H1 (cell line): Measurements from ENCODE around the gene TSN.

Experiments
- JUN ChIP-seq: IDR thresholded peaks from 2 replicates; pipeline ENCODE4 v1.6.1; 2011; ENCODE audit warnings: low read depth, mild to moderate bottlenecking, improper control_type of control experiment, low read length
- SRF ChIP-seq: IDR thresholded peaks from 2 replicates; pipeline ENCODE4 v1.6.1; 2011; ENCODE audit warnings: mild to moderate bottlenecking, low read depth, low read length, moderate library complexity
- TF ChIP-seq, protein P1 (sequence below): fragments of 300-600 bp; sonication (generic); IDR thresholded peaks from 2 replicates; pipeline ENCODE4 v1.7.1; 2012; ENCODE audit warnings: low read length, moderate library complexity, mild to moderate bottlenecking, inconsistent platforms; ENCODE audit not compliant: insufficient replicate concordance

DNA sequence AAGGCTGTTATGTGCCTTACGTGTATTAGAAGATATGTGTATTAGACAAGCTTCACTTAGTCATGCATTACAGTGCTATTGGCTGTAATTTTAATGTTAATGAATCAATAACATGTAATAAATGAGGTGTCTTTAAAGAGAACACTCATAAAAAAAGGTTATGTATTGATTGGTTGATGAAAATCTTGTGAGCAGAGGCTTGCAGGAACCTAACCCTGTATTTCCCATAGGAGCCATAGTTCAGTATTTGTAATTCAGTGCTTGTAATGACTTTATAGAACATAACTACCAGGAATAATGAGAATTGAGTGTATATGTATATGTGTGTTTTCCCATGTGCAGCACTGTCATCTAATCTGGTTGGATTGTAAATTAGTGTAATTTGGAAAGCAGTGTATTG lies 33.2 kb downstream of the TSN start:
- TF ChIP-seq SRF (no peak), JUN (no peak)
- TF ChIP-seq, protein P1, sequence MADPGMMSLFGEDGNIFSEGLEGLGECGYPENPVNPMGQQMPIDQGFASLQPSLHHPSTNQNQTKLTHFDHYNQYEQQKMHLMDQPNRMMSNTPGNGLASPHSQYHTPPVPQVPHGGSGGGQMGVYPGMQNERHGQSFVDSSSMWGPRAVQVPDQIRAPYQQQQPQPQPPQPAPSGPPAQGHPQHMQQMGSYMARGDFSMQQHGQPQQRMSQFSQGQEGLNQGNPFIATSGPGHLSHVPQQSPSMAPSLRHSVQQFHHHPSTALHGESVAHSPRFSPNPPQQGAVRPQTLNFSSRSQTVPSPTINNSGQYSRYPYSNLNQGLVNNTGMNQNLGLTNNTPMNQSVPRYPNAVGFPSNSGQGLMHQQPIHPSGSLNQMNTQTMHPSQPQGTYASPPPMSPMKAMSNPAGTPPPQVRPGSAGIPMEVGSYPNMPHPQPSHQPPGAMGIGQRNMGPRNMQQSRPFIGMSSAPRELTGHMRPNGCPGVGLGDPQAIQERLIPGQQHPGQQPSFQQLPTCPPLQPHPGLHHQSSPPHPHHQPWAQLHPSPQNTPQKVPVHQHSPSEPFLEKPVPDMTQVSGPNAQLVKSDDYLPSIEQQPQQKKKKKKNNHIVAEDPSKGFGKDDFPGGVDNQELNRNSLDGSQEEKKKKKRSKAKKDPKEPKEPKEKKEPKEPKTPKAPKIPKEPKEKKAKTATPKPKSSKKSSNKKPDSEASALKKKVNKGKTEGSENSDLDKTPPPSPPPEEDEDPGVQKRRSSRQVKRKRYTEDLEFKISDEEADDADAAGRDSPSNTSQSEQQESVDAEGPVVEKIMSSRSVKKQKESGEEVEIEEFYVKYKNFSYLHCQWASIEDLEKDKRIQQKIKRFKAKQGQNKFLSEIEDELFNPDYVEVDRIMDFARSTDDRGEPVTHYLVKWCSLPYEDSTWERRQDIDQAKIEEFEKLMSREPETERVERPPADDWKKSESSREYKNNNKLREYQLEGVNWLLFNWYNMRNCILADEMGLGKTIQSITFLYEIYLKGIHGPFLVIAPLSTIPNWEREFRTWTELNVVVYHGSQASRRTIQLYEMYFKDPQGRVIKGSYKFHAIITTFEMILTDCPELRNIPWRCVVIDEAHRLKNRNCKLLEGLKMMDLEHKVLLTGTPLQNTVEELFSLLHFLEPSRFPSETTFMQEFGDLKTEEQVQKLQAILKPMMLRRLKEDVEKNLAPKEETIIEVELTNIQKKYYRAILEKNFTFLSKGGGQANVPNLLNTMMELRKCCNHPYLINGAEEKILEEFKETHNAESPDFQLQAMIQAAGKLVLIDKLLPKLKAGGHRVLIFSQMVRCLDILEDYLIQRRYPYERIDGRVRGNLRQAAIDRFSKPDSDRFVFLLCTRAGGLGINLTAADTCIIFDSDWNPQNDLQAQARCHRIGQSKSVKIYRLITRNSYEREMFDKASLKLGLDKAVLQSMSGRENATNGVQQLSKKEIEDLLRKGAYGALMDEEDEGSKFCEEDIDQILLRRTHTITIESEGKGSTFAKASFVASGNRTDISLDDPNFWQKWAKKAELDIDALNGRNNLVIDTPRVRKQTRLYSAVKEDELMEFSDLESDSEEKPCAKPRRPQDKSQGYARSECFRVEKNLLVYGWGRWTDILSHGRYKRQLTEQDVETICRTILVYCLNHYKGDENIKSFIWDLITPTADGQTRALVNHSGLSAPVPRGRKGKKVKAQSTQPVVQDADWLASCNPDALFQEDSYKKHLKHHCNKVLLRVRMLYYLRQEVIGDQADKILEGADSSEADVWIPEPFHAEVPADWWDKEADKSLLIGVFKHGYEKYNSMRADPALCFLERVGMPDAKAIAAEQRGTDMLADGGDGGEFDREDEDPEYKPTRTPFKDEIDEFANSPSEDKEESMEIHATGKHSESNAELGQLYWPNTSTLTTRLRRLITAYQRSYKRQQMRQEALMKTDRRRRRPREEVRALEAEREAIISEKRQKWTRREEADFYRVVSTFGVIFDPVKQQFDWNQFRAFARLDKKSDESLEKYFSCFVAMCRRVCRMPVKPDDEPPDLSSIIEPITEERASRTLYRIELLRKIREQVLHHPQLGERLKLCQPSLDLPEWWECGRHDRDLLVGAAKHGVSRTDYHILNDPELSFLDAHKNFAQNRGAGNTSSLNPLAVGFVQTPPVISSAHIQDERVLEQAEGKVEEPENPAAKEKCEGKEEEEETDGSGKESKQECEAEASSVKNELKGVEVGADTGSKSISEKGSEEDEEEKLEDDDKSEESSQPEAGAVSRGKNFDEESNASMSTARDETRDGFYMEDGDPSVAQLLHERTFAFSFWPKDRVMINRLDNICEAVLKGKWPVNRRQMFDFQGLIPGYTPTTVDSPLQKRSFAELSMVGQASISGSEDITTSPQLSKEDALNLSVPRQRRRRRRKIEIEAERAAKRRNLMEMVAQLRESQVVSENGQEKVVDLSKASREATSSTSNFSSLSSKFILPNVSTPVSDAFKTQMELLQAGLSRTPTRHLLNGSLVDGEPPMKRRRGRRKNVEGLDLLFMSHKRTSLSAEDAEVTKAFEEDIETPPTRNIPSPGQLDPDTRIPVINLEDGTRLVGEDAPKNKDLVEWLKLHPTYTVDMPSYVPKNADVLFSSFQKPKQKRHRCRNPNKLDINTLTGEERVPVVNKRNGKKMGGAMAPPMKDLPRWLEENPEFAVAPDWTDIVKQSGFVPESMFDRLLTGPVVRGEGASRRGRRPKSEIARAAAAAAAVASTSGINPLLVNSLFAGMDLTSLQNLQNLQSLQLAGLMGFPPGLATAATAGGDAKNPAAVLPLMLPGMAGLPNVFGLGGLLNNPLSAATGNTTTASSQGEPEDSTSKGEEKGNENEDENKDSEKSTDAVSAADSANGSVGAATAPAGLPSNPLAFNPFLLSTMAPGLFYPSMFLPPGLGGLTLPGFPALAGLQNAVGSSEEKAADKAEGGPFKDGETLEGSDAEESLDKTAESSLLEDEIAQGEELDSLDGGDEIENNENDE = no peak
